H9 (cell line): ENCODE results near the gene DDX28. TPM values are rescaled to one million over a fixed set of nuclear protein-coding genes. Genes with fewer than 3 reads are reported as not detected.

Source experiments
- DNase-seq: peaks from one replicate; pipeline ENCODE4 v3.0.0-alpha.2; 2017
- H2AFZ ChIP-seq: one replicate; pipeline ENCODE4 v1.6.1; 2013; ENCODE audit warnings: mild to moderate bottlenecking, low read length, control low read depth, moderate library complexity
- H2AK5ac ChIP-seq: 2 replicates; pipeline ENCODE4 v1.6.1; 2013; ENCODE audit warnings: low read length, control low read depth, mixed read lengths; ENCODE audit not compliant: insufficient read length
- H2BK120ac ChIP-seq: one replicate; pipeline ENCODE4 v1.6.1; 2013; ENCODE audit warnings: low read depth, mild to moderate bottlenecking, low read length, control low read depth, inconsistent platforms; ENCODE audit not compliant: poor library complexity, severe bottlenecking
- H2BK12ac ChIP-seq: 2 replicates; pipeline ENCODE4 v1.6.1; 2013; ENCODE audit warnings: low read length, control low read depth, mixed read lengths, low read depth; ENCODE audit not compliant: insufficient read length
- H2BK15ac ChIP-seq: 2 replicates; pipeline ENCODE4 v1.6.1; 2013; ENCODE audit warnings: low read depth, low read length, control low read depth
- H2BK20ac ChIP-seq: one replicate; pipeline ENCODE4 v1.6.1; 2013; ENCODE audit warnings: low read depth, mild to moderate bottlenecking, low read length, control low read depth, inconsistent platforms; ENCODE audit not compliant: poor library complexity, severe bottlenecking
- H2BK5ac ChIP-seq: 2 replicates; pipeline ENCODE4 v1.6.1; 2013; ENCODE audit warnings: low read length, control low read depth, mixed read lengths; ENCODE audit not compliant: insufficient read length
- H3K14ac ChIP-seq: 2 replicates; pipeline ENCODE4 v1.6.1; 2013; ENCODE audit warnings: low read length, control low read depth; ENCODE audit not compliant: insufficient read depth
- H3K18ac ChIP-seq: 2 replicates; pipeline ENCODE4 v1.6.1; 2013; ENCODE audit warnings: low read depth, mild to moderate bottlenecking, mixed read lengths, low read length, control low read depth; ENCODE audit not compliant: insufficient read length
- H3K23ac ChIP-seq: 2 replicates; pipeline ENCODE4 v1.6.1; 2013; ENCODE audit warnings: low read length, control low read depth, mixed read lengths, low read depth; ENCODE audit not compliant: insufficient read length
- H3K23me2 ChIP-seq: 2 replicates; pipeline ENCODE4 v1.6.1; 2013; ENCODE audit warnings: low read depth, mild to moderate bottlenecking, mixed read lengths, low read length, control low read depth; ENCODE audit not compliant: insufficient read length, poor library complexity, severe bottlenecking
- H3K27ac ChIP-seq: 2 replicates; pipeline ENCODE4 v1.5.1; 2013; ENCODE audit warnings: low read length, control low read depth, mixed read lengths, low read depth; ENCODE audit not compliant: insufficient read length
- H3K27me3 ChIP-seq: 2 replicates; pipeline ENCODE4 v1.6.1; 2013; ENCODE audit warnings: low read length, control low read depth, inconsistent platforms; ENCODE audit not compliant: insufficient read depth
- H3K4ac ChIP-seq: 2 replicates; pipeline ENCODE4 v1.6.1; 2013; ENCODE audit warnings: low read depth, mild to moderate bottlenecking, control low read depth, inconsistent platforms, low read length, moderate library complexity
- H3K4me1 ChIP-seq: 2 replicates; pipeline ENCODE4 v1.6.1; 2013; ENCODE audit warnings: low read length, control low read depth, inconsistent platforms; ENCODE audit not compliant: insufficient read depth
- H3K4me2 ChIP-seq: 2 replicates; pipeline ENCODE4 v1.6.1; 2013; ENCODE audit warnings: low read length, control low read depth, mixed read lengths; ENCODE audit not compliant: insufficient read length, insufficient read depth
- H3K56ac ChIP-seq: 2 replicates; pipeline ENCODE4 v1.6.1; 2013; ENCODE audit warnings: low read depth, mild to moderate bottlenecking, mixed read lengths, low read length, control low read depth; ENCODE audit not compliant: insufficient read length
- H3K79me1 ChIP-seq: 2 replicates; pipeline ENCODE4 v1.6.1; 2013; ENCODE audit warnings: low read depth, mild to moderate bottlenecking, moderate library complexity, low read length, control low read depth, inconsistent platforms; ENCODE audit not compliant: insufficient read depth, poor library complexity, severe bottlenecking
- H3K79me2 ChIP-seq: 2 replicates; pipeline ENCODE4 v1.6.1; 2013; ENCODE audit warnings: low read length, control low read depth, inconsistent platforms; ENCODE audit not compliant: insufficient read depth
- H3K9ac ChIP-seq: 2 replicates; pipeline ENCODE4 v1.6.1; 2013; ENCODE audit warnings: low read length, control low read depth, mixed read lengths; ENCODE audit not compliant: insufficient read length; ENCODE audit errors: extremely low read depth
- H3K9me3 ChIP-seq: one replicate; pipeline ENCODE4 v1.6.1; 2013; ENCODE audit warnings: low read depth, low read length, inconsistent platforms; ENCODE audit not compliant: control insufficient read depth
- H3T11ph ChIP-seq: one replicate; pipeline ENCODE4 v1.6.1; 2013; ENCODE audit warnings: mild to moderate bottlenecking, low read length, control low read depth, inconsistent platforms
- H4K20me1 ChIP-seq: one replicate; pipeline ENCODE4 v1.6.1; 2013; ENCODE audit not compliant: control insufficient read depth, insufficient read length, insufficient read depth
- H4K5ac ChIP-seq: 2 replicates; pipeline ENCODE4 v1.6.1; 2013; ENCODE audit warnings: low read depth, mild to moderate bottlenecking, mixed read lengths, low read length, control low read depth; ENCODE audit not compliant: insufficient read length
- H4K8ac ChIP-seq: replicated peaks from 2 replicates; pipeline ENCODE4 v1.6.1; 2013; ENCODE audit warnings: low read length, control low read depth, mixed read lengths, low read depth; ENCODE audit not compliant: insufficient read length
- H4K91ac ChIP-seq: 2 replicates; pipeline ENCODE4 v1.6.1; 2013; ENCODE audit warnings: low read depth, mild to moderate bottlenecking, moderate library complexity, mixed read lengths, low read length, control low read depth; ENCODE audit not compliant: insufficient read length
- H3K27ac Mint-ChIP-seq, 3 experiments: 2 replicates in 2 of 3; 3 replicates in 1 of 3; pipeline ENCODE4 v1.8.0; 2020 to 2021; ENCODE audit warnings: mixed read lengths in 3 of 3, mild to moderate bottlenecking in 1 of 3, moderate library complexity in 1 of 3
- H3K27me3 Mint-ChIP-seq: 2 replicates; pipeline ENCODE4 v1.8.0; 2021; ENCODE audit warnings: low read depth, mild to moderate bottlenecking, moderate library complexity, mixed read lengths
- H3K36me3 Mint-ChIP-seq, 3 experiments: 2 replicates in 2 of 3; 3 replicates in 1 of 3; pipeline ENCODE4 v1.8.0; 2020 to 2021; ENCODE audit warnings: low read depth in 3 of 3, mixed read lengths in 3 of 3; ENCODE audit not compliant: insufficient read depth in 1 of 3
- H3K4me1 Mint-ChIP-seq, 2 experiments: 2 replicates each; pipeline ENCODE4 v1.8.0; 2020; ENCODE audit warnings: mixed read lengths in 2 of 2
- H3K4me3 Mint-ChIP-seq, 2 experiments: 2 replicates in 1 of 2; 3 replicates in 1 of 2; pipeline ENCODE4 v1.8.0; 2020 to 2021; ENCODE audit warnings: mild to moderate bottlenecking in 2 of 2, mixed read lengths in 2 of 2, moderate library complexity in 1 of 2
- H3K9me3 Mint-ChIP-seq, 2 experiments: 2 replicates in 1 of 2; 3 replicates in 1 of 2; pipeline ENCODE4 v1.8.0; 2020; ENCODE audit warnings: mild to moderate bottlenecking in 2 of 2, mixed read lengths in 2 of 2, moderate library complexity in 1 of 2
- WGBS: extraction: QIAGEN DNeasy Blood & Tissue Kit; methylation state at CpG from one replicate; pipeline ENCODE4 v1.1.7; 2013; ENCODE audit warnings: missing lambda C conversion rate, low lambda C conversion rate, mixed read lengths; ENCODE audit not compliant: insufficient read length; ENCODE audit errors: extremely low coverage; 5-methylcytosine and 5-hydroxymethylcytosine counted together
- total RNA-seq: library from RNA; stranded (reverse); gene quantifications from 2 replicates; pipeline ENCODE4 v1.2.1, GENCODE V29; 2021
- TF ChIP-seq, protein P1 (sequence below): fragments of 200-600 bp; sonication (generic); conservative IDR thresholded peaks from 3 replicates; pipeline ENCODE4 v1.8.0; 2021; ENCODE audit warnings: antibody characterized with exemption, mild to moderate bottlenecking

Gene DDX28
- total RNA-seq, 1 experiment from 2014 or later: 22.9 TPM

DNA sequence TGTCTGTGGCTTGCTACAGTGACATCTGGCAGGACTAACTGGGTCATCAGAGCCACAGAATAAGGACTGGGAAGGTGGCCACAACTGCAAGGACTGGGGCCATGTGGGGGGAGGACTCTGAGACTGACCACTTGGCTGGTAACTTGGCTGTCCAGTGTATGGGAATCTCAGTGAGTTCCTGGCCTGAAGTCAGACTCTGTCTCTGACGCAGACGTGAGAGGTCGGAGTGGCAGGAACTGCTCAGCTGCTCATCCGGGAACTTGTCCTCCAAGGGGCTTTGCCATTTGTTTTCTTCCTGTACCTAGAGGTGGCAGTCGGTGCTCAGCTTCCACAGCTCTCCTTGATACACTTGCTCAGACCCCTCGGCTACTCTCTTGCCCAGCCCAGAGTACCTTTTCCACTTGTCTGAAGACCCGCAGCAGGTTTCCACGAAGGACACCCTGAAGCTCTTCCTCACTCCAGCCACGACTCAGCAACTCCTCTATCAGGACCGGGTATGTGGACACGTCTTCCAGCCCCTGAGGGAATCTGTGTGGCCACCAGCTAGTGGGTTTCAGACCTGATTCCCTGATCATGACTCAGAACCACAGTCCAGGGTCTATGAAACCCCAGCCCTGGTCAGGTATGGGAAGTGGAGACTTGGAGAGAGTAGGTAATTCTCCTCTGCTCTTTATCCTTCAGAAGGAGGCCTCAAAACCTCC is 35.4 kb downstream of the DDX28 start:
- H2BK15ac ChIP-seq: no peak overlapping the region
- Mint-ChIP-seq H3K27me3 (peaks cover 23% of the 10 kb centered on the region), H3K36me3 (no peaks in the 10 kb centered on the region; a peak in 1 of 7 replicates), H3K27ac (no peak overlapping the region; a peak in 2 of 7 replicates), H3K9me3 (no peaks in the 10 kb centered on the region), H3K4me1 (peaks cover 6 to 8% of the 10 kb centered on the region in 2 experiments), H3K4me3 (no peak overlapping the region; a peak in 1 of 5 replicates)
- H3K4me1 ChIP-seq: peaks cover 2% of the 10 kb centered on the region; the same call in 1 of the 2 replicates
- H2AK5ac ChIP-seq: no peak overlapping the region
- no peaks in the 10 kb centered on the region for H4K20me1 ChIP-seq
- TF ChIP-seq, protein P1, sequence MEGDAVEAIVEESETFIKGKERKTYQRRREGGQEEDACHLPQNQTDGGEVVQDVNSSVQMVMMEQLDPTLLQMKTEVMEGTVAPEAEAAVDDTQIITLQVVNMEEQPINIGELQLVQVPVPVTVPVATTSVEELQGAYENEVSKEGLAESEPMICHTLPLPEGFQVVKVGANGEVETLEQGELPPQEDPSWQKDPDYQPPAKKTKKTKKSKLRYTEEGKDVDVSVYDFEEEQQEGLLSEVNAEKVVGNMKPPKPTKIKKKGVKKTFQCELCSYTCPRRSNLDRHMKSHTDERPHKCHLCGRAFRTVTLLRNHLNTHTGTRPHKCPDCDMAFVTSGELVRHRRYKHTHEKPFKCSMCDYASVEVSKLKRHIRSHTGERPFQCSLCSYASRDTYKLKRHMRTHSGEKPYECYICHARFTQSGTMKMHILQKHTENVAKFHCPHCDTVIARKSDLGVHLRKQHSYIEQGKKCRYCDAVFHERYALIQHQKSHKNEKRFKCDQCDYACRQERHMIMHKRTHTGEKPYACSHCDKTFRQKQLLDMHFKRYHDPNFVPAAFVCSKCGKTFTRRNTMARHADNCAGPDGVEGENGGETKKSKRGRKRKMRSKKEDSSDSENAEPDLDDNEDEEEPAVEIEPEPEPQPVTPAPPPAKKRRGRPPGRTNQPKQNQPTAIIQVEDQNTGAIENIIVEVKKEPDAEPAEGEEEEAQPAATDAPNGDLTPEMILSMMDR: no peak
- no peak overlapping the region for H3K56ac ChIP-seq
- H3K27ac ChIP-seq: no peak overlapping the region
- H3K9ac ChIP-seq: no peak overlapping the region
- no peak overlapping the region for H3K4me2 ChIP-seq
- no CpG with 5 or more reads among the region's 11 CpGs for WGBS
- no peaks in the 10 kb centered on the region for H3K79me1 ChIP-seq
- H4K91ac ChIP-seq: no peak overlapping the region
- no peak overlapping the region for H3K4ac ChIP-seq
- H2AFZ ChIP-seq: no peak overlapping the region
- no peak overlapping the region for H4K5ac ChIP-seq
- no peak overlapping the region for H3K18ac ChIP-seq
- H3T11ph ChIP-seq: no peak overlapping the region
- DNase-seq: no peak
- H2BK5ac ChIP-seq: no peak overlapping the region
- no peaks in the 10 kb centered on the region for H3K9me3 ChIP-seq
- H2BK120ac ChIP-seq: no peak overlapping the region
- no peak overlapping the region for H3K14ac ChIP-seq
- no peak overlapping the region for H2BK12ac ChIP-seq
- no peaks in the 10 kb centered on the region for H3K23me2 ChIP-seq
- H3K27me3 ChIP-seq: no peaks in the 10 kb centered on the region
- no peak overlapping the region for H3K23ac ChIP-seq
- no peak overlapping the region for H4K8ac ChIP-seq
- no peaks in the 10 kb centered on the region for H3K79me2 ChIP-seq
- no peak overlapping the region for H2BK20ac ChIP-seq
